GM13977 (cell line): Measurements from ENCODE around the gene ZP1.

ENCODE experiments used
- DNase-seq: peaks from one replicate; pipeline ENCODE4 v3.0.0; 2012; ENCODE audit warnings: low spot score
- in situ Hi-C: fragments of 300-500 bp; cut with MboI; formaldehyde crosslinking; loops from one replicate; pipeline ENCODE4 v1.12.0; 2022; ENCODE audit warnings: low sequenced_read_pairs, low pct_unique_long_range_greater_than_20kb, mixed read lengths, inconsistent platforms; ENCODE audit not compliant: unreplicated experiment
- TF ChIP-seq, protein P1 (sequence below): IDR thresholded peaks from 2 replicates; pipeline ENCODE4 v1.5.1; 2012; ENCODE audit warnings: mild to moderate bottlenecking, control low read depth; ENCODE audit not compliant: insufficient read depth; ENCODE audit errors: extremely low read depth, missing control alignments

The ZP1 gene

DNA sequence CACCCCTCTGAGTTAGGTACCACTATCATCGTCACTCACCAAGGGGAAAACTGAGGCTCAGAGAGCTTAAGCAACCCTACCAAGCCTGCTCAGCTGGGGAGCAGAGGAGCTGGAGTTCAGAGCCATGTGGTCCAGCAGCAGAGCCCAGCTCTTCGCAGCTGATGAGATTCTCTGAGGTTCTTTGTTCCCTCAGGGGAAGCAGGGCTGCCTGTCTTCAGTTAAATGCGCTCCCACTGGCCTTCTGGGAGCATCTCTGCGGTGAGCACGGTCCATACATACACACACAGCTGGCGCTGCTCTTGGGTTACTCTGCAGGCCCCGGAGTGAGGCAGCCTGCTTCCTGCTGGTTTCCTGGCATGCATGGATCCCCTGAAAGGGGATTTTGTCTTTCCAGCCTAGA is 6.4 kb upstream of the ZP1 start:
- DNase-seq = no peak
- TF ChIP-seq, protein P1, sequence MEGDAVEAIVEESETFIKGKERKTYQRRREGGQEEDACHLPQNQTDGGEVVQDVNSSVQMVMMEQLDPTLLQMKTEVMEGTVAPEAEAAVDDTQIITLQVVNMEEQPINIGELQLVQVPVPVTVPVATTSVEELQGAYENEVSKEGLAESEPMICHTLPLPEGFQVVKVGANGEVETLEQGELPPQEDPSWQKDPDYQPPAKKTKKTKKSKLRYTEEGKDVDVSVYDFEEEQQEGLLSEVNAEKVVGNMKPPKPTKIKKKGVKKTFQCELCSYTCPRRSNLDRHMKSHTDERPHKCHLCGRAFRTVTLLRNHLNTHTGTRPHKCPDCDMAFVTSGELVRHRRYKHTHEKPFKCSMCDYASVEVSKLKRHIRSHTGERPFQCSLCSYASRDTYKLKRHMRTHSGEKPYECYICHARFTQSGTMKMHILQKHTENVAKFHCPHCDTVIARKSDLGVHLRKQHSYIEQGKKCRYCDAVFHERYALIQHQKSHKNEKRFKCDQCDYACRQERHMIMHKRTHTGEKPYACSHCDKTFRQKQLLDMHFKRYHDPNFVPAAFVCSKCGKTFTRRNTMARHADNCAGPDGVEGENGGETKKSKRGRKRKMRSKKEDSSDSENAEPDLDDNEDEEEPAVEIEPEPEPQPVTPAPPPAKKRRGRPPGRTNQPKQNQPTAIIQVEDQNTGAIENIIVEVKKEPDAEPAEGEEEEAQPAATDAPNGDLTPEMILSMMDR = no peak
- in situ Hi-C loops = no loop called here

DNA sequence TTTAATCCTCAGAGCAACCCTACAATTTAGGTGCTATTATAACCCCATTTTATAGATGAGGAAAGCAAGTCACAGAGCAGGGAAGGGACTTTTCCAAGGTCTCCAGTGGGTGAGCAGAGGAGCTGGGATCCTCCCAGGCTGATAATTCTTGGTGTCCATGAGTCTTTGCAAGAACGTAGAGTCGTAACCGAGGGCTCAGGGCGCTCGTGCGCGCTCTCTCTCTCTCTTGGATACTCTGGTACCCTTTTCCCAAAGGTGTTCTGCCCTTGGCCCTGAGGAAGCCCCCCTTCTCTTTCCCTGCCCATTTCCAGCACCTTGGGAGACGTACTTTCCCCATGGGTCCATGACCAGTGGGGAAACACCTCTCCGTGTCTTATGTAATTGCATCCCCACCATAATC is 5.2 kb upstream of the ZP1 start:
- in situ Hi-C loops = no loop called here
- TF ChIP-seq, protein P1 = no peak
- no peak for DNase-seq

- no peak for DNase-seq
- TF ChIP-seq, protein P1 = no peak
- in situ Hi-C loops = no loop called here
Measured at GRCh38 chr11:60863550-60864521, 3.5 kb upstream of the ZP1 start.

GRCh38 chr11:60864856-60865513 is 2.4 kb upstream of the ZP1 start:
- DNase-seq = no peak
- TF ChIP-seq, protein P1 = no peak
- in situ Hi-C loops = no loop called here

- TF ChIP-seq, protein P1 = no peak
- no peak for DNase-seq
- in situ Hi-C loops = no loop called here
Measured at GRCh38 chr11:60867871-60868681, 734 bp downstream of the ZP1 start.
